Type B pancreatic cell (in vitro differentiated cells): Measurements from ENCODE around the gene UBE2O. TPM values are rescaled to one million over a fixed set of nuclear protein-coding genes. Genes with fewer than 3 reads are reported as not detected.
A peak's percentile ranks its signal among the peaks of the same experiment; 100 is the strongest.

Experiments
- DNase-seq: peaks from one replicate; pipeline ENCODE4 v3.0.0; 2021; ENCODE audit warnings: mixed read lengths; ENCODE audit not compliant: unreplicated experiment; ENCODE audit errors: extremely low spot score
- H3K27ac Mint-ChIP-seq: 2 replicates; pipeline ENCODE4 v1.8.0; 2021; ENCODE audit warnings: mild to moderate bottlenecking, mixed read lengths
- H3K27me3 Mint-ChIP-seq: 2 replicates; pipeline ENCODE4 v1.8.0; 2021; ENCODE audit warnings: mixed read lengths
- H3K36me3 Mint-ChIP-seq: 2 replicates; pipeline ENCODE4 v1.8.0; 2021; ENCODE audit warnings: mixed read lengths
- H3K4me1 Mint-ChIP-seq: one replicate; pipeline ENCODE4 v1.8.0; 2021; ENCODE audit warnings: mixed read lengths; ENCODE audit not compliant: unreplicated experiment
- H3K4me3 Mint-ChIP-seq: 2 replicates; pipeline ENCODE4 v1.8.0; 2021; ENCODE audit warnings: mild to moderate bottlenecking, mixed read lengths
- H3K9me3 Mint-ChIP-seq: 2 replicates; pipeline ENCODE4 v1.8.0; 2021; ENCODE audit warnings: mixed read lengths
- CTCF ChIP-seq: fragments of 200-600 bp; sonication (generic); conservative IDR thresholded peaks from 2 replicates; pipeline ENCODE4 v1.5.0; 2021; ENCODE audit warnings: antibody characterized with exemption, mild to moderate bottlenecking
- total RNA-seq: library from RNA; stranded (reverse); gene quantifications from 2 replicates; pipeline ENCODE4 v1.2.1, GENCODE V29; 2021; ENCODE audit warnings: low replicate concordance

The UBE2O gene
- total RNA-seq, 1 donor from 2014 or later, result 51.5 TPM

GRCh38 chr17:76407509-76407908, 45.4 kb downstream of the UBE2O start:
- no peaks in the 10 kb centered on the region for H3K27me3 Mint-ChIP-seq
- no peak for TF ChIP-seq CTCF
- no peak for DNase-seq
- H3K27ac Mint-ChIP-seq, result peak overlapping the region; percentile 21
- peaks cover 11% of the 10 kb centered on the region for H3K4me1 Mint-ChIP-seq
- H3K4me3 Mint-ChIP-seq, result no peak overlapping the region
- no peaks in the 10 kb centered on the region for H3K9me3 Mint-ChIP-seq
- peaks cover 19% of the 10 kb centered on the region for H3K36me3 Mint-ChIP-seq

GRCh38 chr17:76405967-76406647, 46.8 kb downstream of the UBE2O start:
- Mint-ChIP-seq H3K36me3 (peaks cover 29% of the 10 kb centered on the region), H3K27ac (no peak overlapping the region), H3K27me3 (no peaks in the 10 kb centered on the region), H3K4me3 (no peak overlapping the region), H3K9me3 (no peaks in the 10 kb centered on the region), H3K4me1 (peaks cover 11% of the 10 kb centered on the region)
- DNase-seq, result no peak
- no peak for TF ChIP-seq CTCF

- Mint-ChIP-seq H3K4me1 (peaks cover 11% of the 10 kb centered on the region), H3K36me3 (peaks cover 30% of the 10 kb centered on the region), H3K27me3 (no peaks in the 10 kb centered on the region), H3K4me3 (no peak overlapping the region), H3K9me3 (no peaks in the 10 kb centered on the region), H3K27ac (no peak overlapping the region)
- no peak for DNase-seq
- no peak for TF ChIP-seq CTCF
These were observed 47.4 kb downstream of the UBE2O start for GRCh38 chr17:76405607-76405966.

GRCh38 chr17:76404976-76405563, 47.9 kb downstream of the UBE2O start:
- H3K9me3 Mint-ChIP-seq, result no peaks in the 10 kb centered on the region
- no peaks in the 10 kb centered on the region for H3K27me3 Mint-ChIP-seq
- no peak overlapping the region for H3K27ac Mint-ChIP-seq
- peaks cover 30% of the 10 kb centered on the region for H3K36me3 Mint-ChIP-seq
- no peak for TF ChIP-seq CTCF
- no peak for DNase-seq
- H3K4me3 Mint-ChIP-seq, result no peak overlapping the region
- peaks cover 11% of the 10 kb centered on the region for H3K4me1 Mint-ChIP-seq

- Mint-ChIP-seq H3K27me3 (no peaks in the 10 kb centered on the region), H3K4me1 (peaks cover 11% of the 10 kb centered on the region), H3K9me3 (no peaks in the 10 kb centered on the region), H3K4me3 (no peak overlapping the region), H3K27ac (no peak overlapping the region), H3K36me3 (peaks cover 29% of the 10 kb centered on the region)
- no peak for DNase-seq
- no peak for TF ChIP-seq CTCF
These were observed 48.7 kb downstream of the UBE2O start for GRCh38 chr17:76404256-76404655.
